Tibial nerve (tissue), 4 donors: Measurements from ENCODE around the gene RAP2B. TPM values are rescaled to one million over a fixed set of nuclear protein-coding genes. Genes with fewer than 3 reads are reported as not detected.

Experiments
- DNase-seq, 2 donors: peaks; one replicate each; pipeline ENCODE4 v3.0.0-alpha.2; 2019; ENCODE audit warnings: low spot score in 2 of 2
- H3K27ac ChIP-seq, 4 donors: fragments of 200-600 bp; sonication (generic) in 3 of 4; one replicate each; pipeline ENCODE4 v1.5.1; 2017 to 2019; ENCODE audit warnings: mild to moderate bottlenecking in 1 of 4
- H3K27me3 ChIP-seq, 2 donors: fragments of 200-600 bp; sonication (generic) in 1 of 2; one replicate each; pipeline versions ENCODE4 v1.5.1 to v1.6.0; 2017 to 2019
- H3K36me3 ChIP-seq, 3 donors: fragments of 200-600 bp; sonication (generic); one replicate each; pipeline ENCODE4 v1.5.1; 2018 to 2019
- H3K4me1 ChIP-seq, 4 donors: fragments of 200-600 bp; sonication (generic) in 3 of 4; one replicate each; pipeline ENCODE4 v1.5.1; 2017 to 2019
- H3K4me3 ChIP-seq, 4 donors: fragments of 200-600 bp; sonication (generic) in 3 of 4; one replicate each; pipeline ENCODE4 v1.5.1; 2017 to 2019; ENCODE audit warnings: mild to moderate bottlenecking in 1 of 4, moderate library complexity in 1 of 4
- H3K9me3 ChIP-seq, 4 donors: fragments of 200-600 bp; sonication (generic) in 3 of 4; one replicate each; pipeline ENCODE4 v1.5.1; 2017 to 2019
- CTCF ChIP-seq, 5 experiments: fragments of 200-600 bp in 3 of 5; fragments of 450-650 bp in 2 of 5; sonication (generic) in 3 of 5; IDR thresholded peaks; one replicate each; pipeline ENCODE4 v1.5.1; 2016 to 2019; ENCODE audit warnings: antibody characterized with exemption in 5 of 5, mild to moderate bottlenecking in 3 of 5, moderate library complexity in 2 of 5
- EP300 ChIP-seq, 2 donors: sonication (generic); formaldehyde crosslinking; IDR thresholded peaks; one replicate each; pipeline ENCODE4 v1.6.1; 2017; ENCODE audit warnings: antibody characterized with exemption in 2 of 2, mild to moderate bottlenecking in 1 of 2
- POLR2A ChIP-seq, 2 donors: fragments of 450-650 bp; IDR thresholded peaks; one replicate each; pipeline ENCODE4 v1.6.1; 2017; ENCODE audit warnings: antibody characterized with exemption in 2 of 2, mild to moderate bottlenecking in 2 of 2, moderate library complexity in 2 of 2
- WGBS, 2 donors: methylation state at CpG; one replicate each; pipeline ENCODE4 v1.1.5; 2018; 5-methylcytosine and 5-hydroxymethylcytosine counted together
- total RNA-seq, 4 donors: library from RNA; depleted of rRNA; stranded (reverse); fragments of >200 nt; gene quantifications; one replicate each; pipeline ENCODE4 v1.1.0, GENCODE V29; 2016

The RAP2B gene
- total RNA-seq, 4 donors from 2014 or later, result 15.1 to 17.3 (median 15.8) TPM

GRCh38 chr3:153163756-153164550 is 1.9 kb downstream of the RAP2B start:
- TF ChIP-seq POLR2A (IDR thresholded peaks at IDR 0.05) (no peak), EP300 (IDR thresholded peaks at IDR 0.05) (no peak)
- peak overlapping the region; percentile 77 to 90 (median 88) for H3K4me3 ChIP-seq
- WGBS, 2 donors, result 5 to 7% methylated on average over 5 of the region's 5 CpGs
- no peaks in the 10 kb centered on the region for H3K9me3 ChIP-seq
- peak overlapping the region in 2 of 4 donors; percentile 92 to 94 for H3K27ac ChIP-seq
- peak in 1 of 2 donors; percentile 16 for DNase-seq
- peaks cover 0 to 1% (median 0%) of the 10 kb centered on the region in 3 donors for H3K36me3 ChIP-seq
- H3K27me3 ChIP-seq, result no peaks in the 10 kb centered on the region
- peaks cover 0 to 50% (median 15%) of the 10 kb centered on the region in 4 donors for H3K4me1 ChIP-seq

- H3K9me3 ChIP-seq, result no peaks in the 10 kb centered on the region
- no peak for TF ChIP-seq EP300 (IDR thresholded peaks at IDR 0.05)
- peak in 1 of 5 experiments; percentile 23 for TF ChIP-seq CTCF (IDR thresholded peaks at IDR 0.05)
- no peak for TF ChIP-seq POLR2A (IDR thresholded peaks at IDR 0.05)
- no peaks in the 10 kb centered on the region for H3K27me3 ChIP-seq
- DNase-seq, result no peak
- peaks cover 0 to 43% (median 15%) of the 10 kb centered on the region in 4 donors for H3K4me1 ChIP-seq
- peaks cover 0 to 9% (median 0%) of the 10 kb centered on the region in 3 donors for H3K36me3 ChIP-seq
- H3K27ac ChIP-seq, result peak overlapping the region in 2 of 4 donors; percentile 29 to 94
- peak overlapping the region in 2 of 4 donors; percentile 77 to 90 for H3K4me3 ChIP-seq
These were observed 3.2 kb downstream of the RAP2B start for GRCh38 chr3:153165261-153165681.

GRCh38 chr3:153166206-153166605 is 4.2 kb downstream of the RAP2B start:
- H3K27ac ChIP-seq, result peak overlapping the region in 2 of 4 donors; percentile 57 to 94
- H3K36me3 ChIP-seq, result peaks cover 0 to 9% (median 0%) of the 10 kb centered on the region in 3 donors
- DNase-seq, result no peak
- no peaks in the 10 kb centered on the region for H3K27me3 ChIP-seq
- no peaks in the 10 kb centered on the region for H3K9me3 ChIP-seq
- H3K4me3 ChIP-seq, result peak overlapping the region in 3 of 4 donors; percentile 3 to 77 (median 14)
- H3K4me1 ChIP-seq, result peaks cover 0 to 42% (median 15%) of the 10 kb centered on the region in 4 donors
- TF ChIP-seq EP300 (IDR thresholded peaks at IDR 0.05) (no peak), CTCF (IDR thresholded peaks at IDR 0.05) (no peak), POLR2A (IDR thresholded peaks at IDR 0.05) (no peak)
- WGBS, 2 donors, result 40% methylated on average over 3 of the region's 3 CpGs

DNA sequence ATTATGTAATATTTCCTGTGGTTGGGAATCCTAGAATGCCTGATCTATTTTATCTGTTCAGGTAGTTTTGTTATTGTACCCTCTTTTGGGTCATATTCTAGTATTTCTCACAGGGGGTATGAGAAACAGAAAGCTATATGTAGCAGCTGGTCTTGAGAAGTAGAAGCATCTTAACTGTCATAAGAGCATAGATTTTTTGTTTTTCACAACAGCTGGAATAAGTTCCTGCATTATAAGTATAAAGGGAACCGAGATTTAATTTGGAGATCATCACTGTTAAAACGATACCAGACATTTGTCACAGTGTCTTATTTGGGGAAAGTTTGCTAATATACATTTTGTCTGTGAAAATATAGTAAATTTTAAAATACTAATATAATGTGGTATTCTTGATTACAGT is 4.8 kb downstream of the RAP2B start:
- TF ChIP-seq EP300 (IDR thresholded peaks at IDR 0.05) (no peak), CTCF (IDR thresholded peaks at IDR 0.05) (no peak), POLR2A (IDR thresholded peaks at IDR 0.05) (no peak)
- no peak for DNase-seq
- peak overlapping the region in 1 of 4 donors; percentile 77 for H3K4me3 ChIP-seq

DNA sequence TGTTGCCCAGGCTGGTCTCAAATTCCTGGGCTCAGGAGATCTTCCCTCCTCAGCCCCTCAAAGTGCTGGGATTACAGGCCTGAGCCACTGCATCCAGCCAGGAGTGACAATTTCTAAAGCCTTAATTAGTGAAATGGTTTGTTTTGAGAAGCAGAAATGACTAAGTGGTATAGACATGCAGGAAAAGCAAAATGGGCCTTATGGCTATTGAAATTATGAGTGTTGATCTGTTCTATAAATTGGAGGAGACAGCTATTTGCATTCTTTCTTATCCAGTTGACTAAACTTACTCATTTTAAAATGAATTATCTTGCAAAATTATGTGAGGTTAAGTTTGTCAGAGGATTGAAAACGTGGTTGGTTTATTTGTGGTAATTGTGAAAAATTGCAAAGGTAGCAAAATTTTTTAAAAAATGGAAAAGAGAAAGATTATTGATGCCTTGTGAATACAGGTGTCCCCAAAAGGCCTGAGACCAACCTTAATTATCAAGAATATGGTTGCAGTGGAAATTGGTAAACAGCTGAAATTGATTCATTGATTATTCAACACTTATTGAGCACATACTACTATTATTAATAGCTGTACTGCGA is 7.9 kb downstream of the RAP2B start:
- TF ChIP-seq EP300 (IDR thresholded peaks at IDR 0.05), result no peak
- TF ChIP-seq POLR2A (IDR thresholded peaks at IDR 0.05), result no peak
- no peak for TF ChIP-seq CTCF (IDR thresholded peaks at IDR 0.05)
- H3K4me3 ChIP-seq, result no peak overlapping the region
- WGBS, 2 donors, result 85 to 95% methylated on average over 2 of the region's 2 CpGs
- no peaks in the 10 kb centered on the region for H3K9me3 ChIP-seq
- DNase-seq, result no peak
- H3K27me3 ChIP-seq, result no peaks in the 10 kb centered on the region
- H3K4me1 ChIP-seq, result peaks cover 0 to 31% (median 15%) of the 10 kb centered on the region in 4 donors
- H3K27ac ChIP-seq, result no peak overlapping the region
- peaks cover 0 to 9% (median 0%) of the 10 kb centered on the region in 3 donors for H3K36me3 ChIP-seq

More for the DNA sequence above, 4.8 kb downstream of the RAP2B start:
- Histone ChIP-seq H3K4me1 (peaks cover 0 to 42% (median 15%) of the 10 kb centered on the region in 4 donors), H3K9me3 (no peaks in the 10 kb centered on the region), H3K27ac (peak overlapping the region in 2 of 4 donors; percentile 57 to 94), H3K36me3 (peaks cover 0 to 9% (median 0%) of the 10 kb centered on the region in 3 donors), H3K27me3 (no peaks in the 10 kb centered on the region)
- 59 to 68% methylated on average over 2 of the region's 2 CpGs for WGBS, 2 donors
